SK-N-SH (cell line): Measurements from ENCODE around the gene PTTG1IP.

ENCODE experiments used
- CTCF ChIP-seq: fragments of 200-600 bp; sonication (generic); IDR thresholded peaks from 2 replicates; pipeline ENCODE4 v1.6.1; 2017; ENCODE audit warnings: antibody characterized with exemption, mild to moderate bottlenecking, moderate library complexity
- EP300 ChIP-seq, 2 experiments: IDR thresholded peaks; 2 replicates each; pipeline versions ENCODE4 v1.4.0 to v1.6.1; 2012; ENCODE audit warnings: borderline replicate concordance in 1 of 2, low read depth in 1 of 2, low read length in 1 of 2
- FOSL2 ChIP-seq: IDR thresholded peaks from 2 replicates; pipeline ENCODE4 v1.4.0; 2012; ENCODE audit warnings: low read depth, mild to moderate bottlenecking, moderate library complexity, borderline replicate concordance
- MAX ChIP-seq: IDR thresholded peaks from 2 replicates; pipeline ENCODE4 v1.4.0; 2012; ENCODE audit warnings: low read depth
- MXI1 ChIP-seq: IDR thresholded peaks from 2 replicates; pipeline ENCODE4 v1.6.1; 2012; ENCODE audit warnings: mild to moderate bottlenecking, low read depth, low read length, improper control_type of control experiment
- POLR2AphosphoS5 ChIP-seq: IDR thresholded peaks from 2 replicates; pipeline ENCODE4 v1.6.1; 2012; ENCODE audit warnings: low read depth, low read length
- RCOR1 ChIP-seq: fragments of 150-350 bp; IDR thresholded peaks from 2 replicates; pipeline ENCODE4 v1.6.1; 2017; ENCODE audit warnings: antibody characterized with exemption, low read length
- SMC3 ChIP-seq: IDR thresholded peaks from 2 replicates; pipeline ENCODE4 v1.6.1; 2012; ENCODE audit warnings: low read depth, low read length, improper control_type of control experiment
- TF ChIP-seq, protein P1 (sequence below): fragments of 150-350 bp; IDR thresholded peaks from 2 replicates; pipeline ENCODE4 v1.6.1; 2016; ENCODE audit warnings: mild to moderate bottlenecking, low read depth, low read length
- TF ChIP-seq, protein P2 (sequence below): IDR thresholded peaks from 2 replicates; pipeline ENCODE4 v1.6.1; 2012; ENCODE audit warnings: mild to moderate bottlenecking, low read depth, low read length, moderate library complexity

DNA sequence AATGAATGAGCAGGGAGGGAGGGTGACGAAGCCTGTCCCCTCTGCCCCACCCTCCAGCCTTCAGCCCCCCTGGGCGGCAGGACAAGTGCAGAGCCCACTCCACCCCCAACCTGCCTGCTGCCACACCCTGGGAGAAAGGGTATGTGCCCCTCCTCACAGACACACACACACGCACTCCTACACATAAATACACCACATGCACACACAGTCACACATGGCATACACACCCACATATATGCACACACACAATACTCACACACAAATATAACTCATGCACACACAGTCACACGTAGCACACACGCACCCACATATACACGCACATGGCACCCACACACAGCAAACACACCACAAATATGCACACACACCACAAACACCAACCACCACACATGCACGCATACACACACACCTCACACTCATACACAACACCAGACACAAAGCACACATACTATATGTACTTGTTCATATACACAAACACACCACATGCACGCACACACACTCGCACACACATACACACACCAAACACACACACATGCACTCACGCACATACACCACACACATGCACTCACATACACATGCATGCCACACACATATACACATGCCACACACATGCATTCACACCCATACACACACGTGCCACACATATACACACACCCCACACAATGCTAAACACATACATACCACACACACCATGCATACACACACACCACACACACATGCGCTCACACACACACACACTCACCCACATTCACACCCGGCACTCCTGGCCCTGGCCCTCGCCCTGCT lies 30.8 kb upstream of the PTTG1IP start:
- TF ChIP-seq CTCF (no peak), MAX (no peak), FOSL2 (no peak), EP300 (IDR thresholded peaks at IDR 0.05; ENCODE audit: borderline replicate concordance in 1 of 2, low read depth in 1 of 2, low read length in 1 of 2) (no peak), RCOR1 (no peak), SMC3 (no peak), MXI1 (no peak), POLR2AphosphoS5 (no peak)
- TF ChIP-seq, protein P1, sequence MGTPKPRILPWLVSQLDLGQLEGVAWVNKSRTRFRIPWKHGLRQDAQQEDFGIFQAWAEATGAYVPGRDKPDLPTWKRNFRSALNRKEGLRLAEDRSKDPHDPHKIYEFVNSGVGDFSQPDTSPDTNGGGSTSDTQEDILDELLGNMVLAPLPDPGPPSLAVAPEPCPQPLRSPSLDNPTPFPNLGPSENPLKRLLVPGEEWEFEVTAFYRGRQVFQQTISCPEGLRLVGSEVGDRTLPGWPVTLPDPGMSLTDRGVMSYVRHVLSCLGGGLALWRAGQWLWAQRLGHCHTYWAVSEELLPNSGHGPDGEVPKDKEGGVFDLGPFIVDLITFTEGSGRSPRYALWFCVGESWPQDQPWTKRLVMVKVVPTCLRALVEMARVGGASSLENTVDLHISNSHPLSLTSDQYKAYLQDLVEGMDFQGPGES: no peak
- TF ChIP-seq, protein P2, sequence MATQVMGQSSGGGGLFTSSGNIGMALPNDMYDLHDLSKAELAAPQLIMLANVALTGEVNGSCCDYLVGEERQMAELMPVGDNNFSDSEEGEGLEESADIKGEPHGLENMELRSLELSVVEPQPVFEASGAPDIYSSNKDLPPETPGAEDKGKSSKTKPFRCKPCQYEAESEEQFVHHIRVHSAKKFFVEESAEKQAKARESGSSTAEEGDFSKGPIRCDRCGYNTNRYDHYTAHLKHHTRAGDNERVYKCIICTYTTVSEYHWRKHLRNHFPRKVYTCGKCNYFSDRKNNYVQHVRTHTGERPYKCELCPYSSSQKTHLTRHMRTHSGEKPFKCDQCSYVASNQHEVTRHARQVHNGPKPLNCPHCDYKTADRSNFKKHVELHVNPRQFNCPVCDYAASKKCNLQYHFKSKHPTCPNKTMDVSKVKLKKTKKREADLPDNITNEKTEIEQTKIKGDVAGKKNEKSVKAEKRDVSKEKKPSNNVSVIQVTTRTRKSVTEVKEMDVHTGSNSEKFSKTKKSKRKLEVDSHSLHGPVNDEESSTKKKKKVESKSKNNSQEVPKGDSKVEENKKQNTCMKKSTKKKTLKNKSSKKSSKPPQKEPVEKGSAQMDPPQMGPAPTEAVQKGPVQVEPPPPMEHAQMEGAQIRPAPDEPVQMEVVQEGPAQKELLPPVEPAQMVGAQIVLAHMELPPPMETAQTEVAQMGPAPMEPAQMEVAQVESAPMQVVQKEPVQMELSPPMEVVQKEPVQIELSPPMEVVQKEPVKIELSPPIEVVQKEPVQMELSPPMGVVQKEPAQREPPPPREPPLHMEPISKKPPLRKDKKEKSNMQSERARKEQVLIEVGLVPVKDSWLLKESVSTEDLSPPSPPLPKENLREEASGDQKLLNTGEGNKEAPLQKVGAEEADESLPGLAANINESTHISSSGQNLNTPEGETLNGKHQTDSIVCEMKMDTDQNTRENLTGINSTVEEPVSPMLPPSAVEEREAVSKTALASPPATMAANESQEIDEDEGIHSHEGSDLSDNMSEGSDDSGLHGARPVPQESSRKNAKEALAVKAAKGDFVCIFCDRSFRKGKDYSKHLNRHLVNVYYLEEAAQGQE: no peak
